Measurements from ENCODE around the gene TEN1. TPM values are rescaled to one million over a fixed set of nuclear protein-coding genes. Genes with fewer than 3 reads are reported as not detected.
A peak's percentile ranks its signal among the peaks of the same experiment; 100 is the strongest.

TEN1 gene
- total and polyA plus RNA-seq, 2 of the 13 experiments (the other 11 are each of a cell fraction or from before 2014, with no cell fraction given) = 18.0 to 21.3 TPM

DNA sequence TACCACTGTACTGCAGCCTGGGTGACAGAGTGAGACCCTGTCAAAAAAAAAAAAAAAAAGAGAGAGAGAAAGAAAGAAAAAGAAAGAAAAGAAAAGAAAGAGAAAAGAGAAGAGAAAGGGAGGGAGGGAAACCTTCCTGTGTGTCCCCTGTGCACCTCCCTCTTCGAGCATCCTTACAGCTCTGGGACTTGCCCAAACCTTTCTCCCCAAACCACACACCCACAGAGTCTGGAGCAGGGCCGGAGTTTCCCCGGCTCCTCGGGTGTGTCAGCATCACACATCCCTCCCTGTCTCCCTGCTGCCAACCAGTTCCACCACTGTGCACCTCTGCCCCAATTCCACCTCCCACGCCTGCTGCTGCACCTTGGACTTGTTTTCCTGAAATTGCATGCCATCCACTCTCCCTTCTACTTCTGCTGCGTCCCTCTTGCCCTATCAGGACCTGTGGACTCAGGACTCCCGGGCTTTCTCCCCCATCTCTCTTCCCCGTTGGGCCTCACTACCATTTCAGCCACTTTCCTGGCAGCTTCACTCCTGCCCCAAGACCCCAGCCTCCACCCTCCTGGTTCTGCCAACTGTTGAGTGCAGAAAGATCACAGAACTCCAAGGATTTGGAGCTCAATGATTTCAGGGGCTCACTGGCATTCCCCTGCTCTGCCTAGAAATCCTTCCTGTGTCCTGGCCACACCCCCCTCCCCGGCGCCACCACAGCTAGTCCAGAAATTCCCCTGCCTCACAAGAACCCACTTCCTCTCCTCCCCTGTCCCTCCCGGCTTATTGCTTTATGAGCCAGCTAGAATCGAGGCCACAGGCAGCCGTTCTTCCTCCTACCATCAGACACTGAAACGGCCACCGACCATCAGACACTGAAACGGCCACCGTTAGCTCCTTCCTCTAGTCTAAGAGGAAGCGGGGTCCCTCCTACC is 17.9 kb downstream of the TEN1 start (continued):
- TF ChIP-seq, protein P1, sequence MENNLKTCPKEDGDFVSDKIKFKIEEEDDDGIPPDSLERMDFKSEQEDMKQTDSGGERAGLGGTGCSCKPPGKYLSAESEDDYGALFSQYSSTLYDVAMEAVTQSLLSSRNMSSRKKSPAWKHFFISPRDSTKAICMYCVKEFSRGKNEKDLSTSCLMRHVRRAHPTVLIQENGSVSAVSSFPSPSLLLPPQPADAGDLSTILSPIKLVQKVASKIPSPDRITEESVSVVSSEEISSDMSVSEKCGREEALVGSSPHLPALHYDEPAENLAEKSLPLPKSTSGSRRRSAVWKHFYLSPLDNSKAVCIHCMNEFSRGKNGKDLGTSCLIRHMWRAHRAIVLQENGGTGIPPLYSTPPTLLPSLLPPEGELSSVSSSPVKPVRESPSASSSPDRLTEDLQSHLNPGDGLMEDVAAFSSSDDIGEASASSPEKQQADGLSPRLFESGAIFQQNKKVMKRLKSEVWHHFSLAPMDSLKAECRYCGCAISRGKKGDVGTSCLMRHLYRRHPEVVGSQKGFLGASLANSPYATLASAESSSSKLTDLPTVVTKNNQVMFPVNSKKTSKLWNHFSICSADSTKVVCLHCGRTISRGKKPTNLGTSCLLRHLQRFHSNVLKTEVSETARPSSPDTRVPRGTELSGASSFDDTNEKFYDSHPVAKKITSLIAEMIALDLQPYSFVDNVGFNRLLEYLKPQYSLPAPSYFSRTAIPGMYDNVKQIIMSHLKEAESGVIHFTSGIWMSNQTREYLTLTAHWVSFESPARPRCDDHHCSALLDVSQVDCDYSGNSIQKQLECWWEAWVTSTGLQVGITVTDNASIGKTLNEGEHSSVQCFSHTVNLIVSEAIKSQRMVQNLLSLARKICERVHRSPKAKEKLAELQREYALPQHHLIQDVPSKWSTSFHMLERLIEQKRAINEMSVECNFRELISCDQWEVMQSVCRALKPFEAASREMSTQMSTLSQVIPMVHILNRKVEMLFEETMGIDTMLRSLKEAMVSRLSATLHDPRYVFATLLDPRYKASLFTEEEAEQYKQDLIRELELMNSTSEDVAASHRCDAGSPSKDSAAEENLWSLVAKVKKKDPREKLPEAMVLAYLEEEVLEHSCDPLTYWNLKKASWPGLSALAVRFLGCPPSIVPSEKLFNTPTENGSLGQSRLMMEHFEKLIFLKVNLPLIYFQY (CRISPR knock-in tag; IDR thresholded peaks at IDR 0.05; ENCODE audit: borderline replicate concordance) = 0 out of 2 replicates have a peak, but pooled peaks have one; percentile 35
- no peak for TF ChIP-seq ZNF792 (CRISPR knock-in tag; IDR thresholded peaks at IDR 0.05)
- TF ChIP-seq ASH2L (IDR thresholded peaks at IDR 0.05; ENCODE audit: insufficient read length, low read depth, low read length) = peak; percentile 91
- TF ChIP-seq POLR2AphosphoS5 (IDR thresholded peaks at IDR 0.05; ENCODE audit: low read depth, low read length) = peak; percentile 75
- TF ChIP-seq NFE2 (CRISPR knock-in tag; IDR thresholded peaks at IDR 0.05) = no peak
- TF ChIP-seq, protein P2, sequence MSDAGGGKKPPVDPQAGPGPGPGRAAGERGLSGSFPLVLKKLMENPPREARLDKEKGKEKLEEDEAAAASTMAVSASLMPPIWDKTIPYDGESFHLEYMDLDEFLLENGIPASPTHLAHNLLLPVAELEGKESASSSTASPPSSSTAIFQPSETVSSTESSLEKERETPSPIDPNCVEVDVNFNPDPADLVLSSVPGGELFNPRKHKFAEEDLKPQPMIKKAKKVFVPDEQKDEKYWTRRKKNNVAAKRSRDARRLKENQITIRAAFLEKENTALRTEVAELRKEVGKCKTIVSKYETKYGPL (CRISPR knock-in tag; IDR thresholded peaks at IDR 0.05) = no peak
- TF ChIP-seq, protein P3, sequence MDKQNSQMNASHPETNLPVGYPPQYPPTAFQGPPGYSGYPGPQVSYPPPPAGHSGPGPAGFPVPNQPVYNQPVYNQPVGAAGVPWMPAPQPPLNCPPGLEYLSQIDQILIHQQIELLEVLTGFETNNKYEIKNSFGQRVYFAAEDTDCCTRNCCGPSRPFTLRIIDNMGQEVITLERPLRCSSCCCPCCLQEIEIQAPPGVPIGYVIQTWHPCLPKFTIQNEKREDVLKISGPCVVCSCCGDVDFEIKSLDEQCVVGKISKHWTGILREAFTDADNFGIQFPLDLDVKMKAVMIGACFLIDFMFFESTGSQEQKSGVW (CRISPR knock-in tag; IDR thresholded peaks at IDR 0.05; ENCODE audit: borderline replicate concordance) = no peak
- 0 out of 2 replicates have a peak, but pooled peaks have one; percentile 29 for TF ChIP-seq NFKBIZ (CRISPR knock-in tag; IDR thresholded peaks at IDR 0.05)
- no peak for TF ChIP-seq HNRNPH1 (optimal IDR thresholded peaks at IDR 0.05; ENCODE audit: low read depth, low read length)
- peak in 1 of 2 experiments; percentile 75; a peak in 2 of 4 replicates for TF ChIP-seq KLF16 (CRISPR knock-in tag; IDR thresholded peaks at IDR 0.05)
- TF ChIP-seq, protein P4, sequence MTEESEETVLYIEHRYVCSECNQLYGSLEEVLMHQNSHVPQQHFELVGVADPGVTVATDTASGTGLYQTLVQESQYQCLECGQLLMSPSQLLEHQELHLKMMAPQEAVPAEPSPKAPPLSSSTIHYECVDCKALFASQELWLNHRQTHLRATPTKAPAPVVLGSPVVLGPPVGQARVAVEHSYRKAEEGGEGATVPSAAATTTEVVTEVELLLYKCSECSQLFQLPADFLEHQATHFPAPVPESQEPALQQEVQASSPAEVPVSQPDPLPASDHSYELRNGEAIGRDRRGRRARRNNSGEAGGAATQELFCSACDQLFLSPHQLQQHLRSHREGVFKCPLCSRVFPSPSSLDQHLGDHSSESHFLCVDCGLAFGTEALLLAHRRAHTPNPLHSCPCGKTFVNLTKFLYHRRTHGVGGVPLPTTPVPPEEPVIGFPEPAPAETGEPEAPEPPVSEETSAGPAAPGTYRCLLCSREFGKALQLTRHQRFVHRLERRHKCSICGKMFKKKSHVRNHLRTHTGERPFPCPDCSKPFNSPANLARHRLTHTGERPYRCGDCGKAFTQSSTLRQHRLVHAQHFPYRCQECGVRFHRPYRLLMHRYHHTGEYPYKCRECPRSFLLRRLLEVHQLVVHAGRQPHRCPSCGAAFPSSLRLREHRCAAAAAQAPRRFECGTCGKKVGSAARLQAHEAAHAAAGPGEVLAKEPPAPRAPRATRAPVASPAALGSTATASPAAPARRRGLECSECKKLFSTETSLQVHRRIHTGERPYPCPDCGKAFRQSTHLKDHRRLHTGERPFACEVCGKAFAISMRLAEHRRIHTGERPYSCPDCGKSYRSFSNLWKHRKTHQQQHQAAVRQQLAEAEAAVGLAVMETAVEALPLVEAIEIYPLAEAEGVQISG (CRISPR knock-in tag; IDR thresholded peaks at IDR 0.05) = peak; percentile 83
- TF ChIP-seq ZNF20 (CRISPR knock-in tag; IDR thresholded peaks at IDR 0.05) = no peak
- no peak for TF ChIP-seq ZNF224 (CRISPR knock-in tag; IDR thresholded peaks at IDR 0.05)
- TF ChIP-seq TCF7 (IDR thresholded peaks at IDR 0.05; ENCODE audit: low read depth) = no peak
- no peak for TF ChIP-seq CC2D1A (CRISPR knock-in tag; IDR thresholded peaks at IDR 0.05)
- no peak for TF ChIP-seq ZNF446 (CRISPR knock-in tag; IDR thresholded peaks at IDR 0.05)
- TF ChIP-seq, protein P5, sequence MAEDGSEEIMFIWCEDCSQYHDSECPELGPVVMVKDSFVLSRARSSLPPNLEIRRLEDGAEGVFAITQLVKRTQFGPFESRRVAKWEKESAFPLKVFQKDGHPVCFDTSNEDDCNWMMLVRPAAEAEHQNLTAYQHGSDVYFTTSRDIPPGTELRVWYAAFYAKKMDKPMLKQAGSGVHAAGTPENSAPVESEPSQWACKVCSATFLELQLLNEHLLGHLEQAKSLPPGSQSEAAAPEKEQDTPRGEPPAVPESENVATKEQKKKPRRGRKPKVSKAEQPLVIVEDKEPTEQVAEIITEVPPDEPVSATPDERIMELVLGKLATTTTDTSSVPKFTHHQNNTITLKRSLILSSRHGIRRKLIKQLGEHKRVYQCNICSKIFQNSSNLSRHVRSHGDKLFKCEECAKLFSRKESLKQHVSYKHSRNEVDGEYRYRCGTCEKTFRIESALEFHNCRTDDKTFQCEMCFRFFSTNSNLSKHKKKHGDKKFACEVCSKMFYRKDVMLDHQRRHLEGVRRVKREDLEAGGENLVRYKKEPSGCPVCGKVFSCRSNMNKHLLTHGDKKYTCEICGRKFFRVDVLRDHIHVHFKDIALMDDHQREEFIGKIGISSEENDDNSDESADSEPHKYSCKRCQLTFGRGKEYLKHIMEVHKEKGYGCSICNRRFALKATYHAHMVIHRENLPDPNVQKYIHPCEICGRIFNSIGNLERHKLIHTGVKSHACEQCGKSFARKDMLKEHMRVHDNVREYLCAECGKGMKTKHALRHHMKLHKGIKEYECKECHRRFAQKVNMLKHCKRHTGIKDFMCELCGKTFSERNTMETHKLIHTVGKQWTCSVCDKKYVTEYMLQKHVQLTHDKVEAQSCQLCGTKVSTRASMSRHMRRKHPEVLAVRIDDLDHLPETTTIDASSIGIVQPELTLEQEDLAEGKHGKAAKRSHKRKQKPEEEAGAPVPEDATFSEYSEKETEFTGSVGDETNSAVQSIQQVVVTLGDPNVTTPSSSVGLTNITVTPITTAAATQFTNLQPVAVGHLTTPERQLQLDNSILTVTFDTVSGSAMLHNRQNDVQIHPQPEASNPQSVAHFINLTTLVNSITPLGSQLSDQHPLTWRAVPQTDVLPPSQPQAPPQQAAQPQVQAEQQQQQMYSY (CRISPR knock-in tag; IDR thresholded peaks at IDR 0.05) = no peak

Data from HepG2 (cell line).